GM19193 (cell line): ENCODE measurements around the gene STX8.

ENCODE experiments used
- POLR2A ChIP-seq: IDR thresholded peaks from 4 replicates; pipeline ENCODE4 v1.6.1; 2011; ENCODE audit not compliant: insufficient read depth, insufficient read length; ENCODE audit errors: extremely low read depth

The STX8 gene

DNA sequence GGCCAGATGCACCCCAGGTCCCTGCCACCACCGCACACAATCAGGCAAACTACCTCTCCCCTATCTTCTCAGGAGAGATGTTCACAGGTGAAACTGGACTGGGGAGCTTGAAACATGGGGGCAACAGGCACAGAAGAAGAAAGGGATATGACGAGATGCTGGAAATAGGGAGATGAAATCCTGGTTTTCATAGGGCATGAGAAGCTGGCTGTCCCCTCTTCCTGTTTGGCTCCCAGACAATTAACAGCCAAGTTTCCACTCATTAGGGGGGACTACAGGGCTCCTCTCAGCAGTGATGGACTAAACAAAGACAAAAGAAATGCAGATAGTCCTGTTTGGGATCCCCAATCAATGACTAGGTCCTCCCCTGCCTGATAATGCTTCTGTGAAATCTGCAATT is 288.3 kb downstream of the STX8 start:
- TF ChIP-seq POLR2A, result no peak

DNA sequence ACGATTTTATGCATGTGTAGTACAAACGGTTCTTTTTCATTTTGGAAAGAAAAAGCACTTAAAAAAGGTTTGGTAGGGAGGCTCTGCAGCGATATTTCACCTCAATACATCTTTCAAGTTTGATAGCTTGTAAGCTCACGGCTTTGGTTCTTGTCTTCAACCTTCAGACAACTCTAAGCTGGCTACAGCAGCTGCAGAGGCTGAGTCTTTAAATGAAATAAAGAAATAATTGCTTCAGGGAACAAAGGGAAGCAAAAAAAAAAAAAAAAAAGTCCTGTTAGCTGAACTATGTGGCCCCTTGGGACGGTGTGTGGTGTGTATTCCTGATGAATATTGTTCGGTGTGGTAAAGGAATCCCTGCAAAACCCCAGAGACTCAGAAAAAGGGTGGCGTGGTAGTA is 289.2 kb downstream of the STX8 start:
- TF ChIP-seq POLR2A, result no peak

DNA sequence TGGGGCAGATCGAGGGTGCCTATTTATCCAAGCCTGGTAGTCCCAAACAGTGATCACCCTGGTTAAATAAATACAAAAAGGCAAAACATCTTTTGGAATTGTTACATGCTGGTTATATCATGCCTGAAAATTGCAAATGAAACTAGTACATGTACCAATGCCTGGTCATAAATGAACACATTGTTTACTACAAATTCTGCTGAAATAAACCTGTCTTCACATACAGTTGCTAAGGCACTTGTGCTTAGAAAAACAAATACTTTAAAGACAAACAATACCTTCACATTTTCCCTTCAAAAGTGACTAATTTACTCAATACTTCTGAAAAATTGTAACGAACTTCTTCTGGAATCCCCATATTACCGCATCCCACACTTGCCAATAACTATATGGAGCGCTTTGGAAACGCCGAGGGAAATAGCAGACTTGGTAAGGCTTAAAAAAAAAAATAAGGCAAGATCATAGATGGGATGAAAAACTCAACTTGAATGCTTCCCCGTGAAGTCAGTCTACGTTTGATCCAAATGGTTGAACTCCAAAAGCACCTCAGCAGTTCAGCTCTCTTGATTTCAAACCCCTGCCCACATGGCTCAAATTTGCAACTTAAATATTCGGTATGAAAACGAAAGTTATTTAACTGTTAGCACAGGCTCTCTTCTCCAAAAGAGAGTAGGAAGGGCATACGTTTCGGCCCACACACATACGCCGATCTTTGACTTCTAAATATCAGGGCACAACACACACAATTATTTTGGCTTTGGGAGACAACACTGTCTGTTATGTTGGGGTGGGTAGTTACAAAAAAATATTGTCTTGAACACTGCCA is 289.8 kb downstream of the STX8 start:
- TF ChIP-seq POLR2A, result no peak

DNA sequence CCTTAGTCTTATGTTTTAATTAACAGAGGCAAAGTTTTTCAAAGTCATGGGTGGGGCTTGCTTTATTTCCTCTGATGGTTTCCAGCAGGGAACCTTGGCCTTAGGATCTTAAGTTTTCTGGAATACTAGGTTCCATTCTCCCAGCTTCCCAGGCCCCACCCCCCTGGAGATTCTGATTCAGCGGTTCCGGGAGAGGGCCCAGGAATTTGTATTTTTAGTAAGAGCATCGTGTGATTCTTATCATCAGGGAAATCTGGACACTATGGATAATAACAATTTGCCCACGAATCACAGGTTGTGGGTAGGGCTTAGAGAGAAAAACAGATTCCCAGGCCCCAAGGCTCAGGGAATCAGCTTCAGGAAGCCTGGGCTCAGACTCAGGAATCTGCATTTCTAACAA is 290.7 kb downstream of the STX8 start:
- TF ChIP-seq POLR2A, result no peak

DNA sequence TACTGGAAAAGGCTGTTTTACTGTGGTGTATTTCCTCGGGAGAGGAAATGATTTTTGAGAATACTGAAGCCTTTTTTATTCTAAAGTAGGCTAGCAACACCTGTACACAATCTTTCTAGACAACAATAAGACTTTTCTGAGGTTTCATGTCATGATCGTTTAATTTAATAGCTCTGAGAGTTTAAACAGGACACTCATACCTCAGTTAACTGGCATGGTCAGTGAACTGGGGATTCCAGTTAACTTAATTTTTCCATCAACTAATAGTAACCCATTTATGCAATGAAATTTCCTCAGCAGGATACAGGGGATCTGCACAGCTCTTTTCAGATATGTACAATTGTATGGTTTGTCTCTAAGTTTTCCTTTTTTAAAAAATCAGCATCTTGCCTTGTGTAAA is 291.7 kb downstream of the STX8 start:
- no peak for TF ChIP-seq POLR2A

DNA sequence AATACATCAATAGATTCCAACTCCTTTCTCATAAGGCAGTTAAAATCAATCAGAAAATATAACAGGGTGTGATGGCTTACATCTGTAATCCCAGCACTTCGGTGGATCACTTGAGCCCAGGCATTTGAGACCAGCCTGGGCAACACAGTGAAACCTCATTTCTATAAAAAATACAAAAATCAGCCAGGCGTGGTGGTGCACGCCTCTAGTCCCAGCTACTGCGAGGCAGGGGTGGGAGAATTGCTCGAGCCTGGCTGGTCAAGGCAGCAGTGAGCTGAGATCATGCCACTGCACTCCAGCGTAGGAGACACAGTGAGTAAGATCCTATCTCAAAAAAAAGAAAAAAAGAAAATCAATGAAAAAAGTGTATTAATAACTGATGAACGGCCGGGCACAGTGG is 295.7 kb downstream of the STX8 start:
- TF ChIP-seq POLR2A, result no peak

DNA sequence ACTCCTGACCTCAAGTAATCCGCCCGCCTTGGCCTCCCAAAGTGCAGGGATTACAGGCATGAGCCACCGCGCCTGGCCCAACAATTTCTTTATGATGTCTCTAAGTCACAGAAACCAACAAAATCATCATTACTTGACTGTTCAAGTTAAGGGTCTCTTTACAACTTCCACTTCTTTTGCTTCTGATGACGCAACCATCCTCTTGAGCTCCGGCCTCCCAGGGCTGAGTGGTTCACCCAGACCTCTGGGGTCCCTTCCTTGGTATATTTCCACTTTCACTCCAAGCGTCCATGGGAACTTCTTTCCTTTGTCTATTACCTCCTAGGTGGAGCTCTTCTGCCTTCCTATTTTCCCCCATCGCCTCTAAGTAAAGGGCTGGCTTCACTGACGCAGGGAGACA is 300.6 kb downstream of the STX8 start:
- no peak for TF ChIP-seq POLR2A

DNA sequence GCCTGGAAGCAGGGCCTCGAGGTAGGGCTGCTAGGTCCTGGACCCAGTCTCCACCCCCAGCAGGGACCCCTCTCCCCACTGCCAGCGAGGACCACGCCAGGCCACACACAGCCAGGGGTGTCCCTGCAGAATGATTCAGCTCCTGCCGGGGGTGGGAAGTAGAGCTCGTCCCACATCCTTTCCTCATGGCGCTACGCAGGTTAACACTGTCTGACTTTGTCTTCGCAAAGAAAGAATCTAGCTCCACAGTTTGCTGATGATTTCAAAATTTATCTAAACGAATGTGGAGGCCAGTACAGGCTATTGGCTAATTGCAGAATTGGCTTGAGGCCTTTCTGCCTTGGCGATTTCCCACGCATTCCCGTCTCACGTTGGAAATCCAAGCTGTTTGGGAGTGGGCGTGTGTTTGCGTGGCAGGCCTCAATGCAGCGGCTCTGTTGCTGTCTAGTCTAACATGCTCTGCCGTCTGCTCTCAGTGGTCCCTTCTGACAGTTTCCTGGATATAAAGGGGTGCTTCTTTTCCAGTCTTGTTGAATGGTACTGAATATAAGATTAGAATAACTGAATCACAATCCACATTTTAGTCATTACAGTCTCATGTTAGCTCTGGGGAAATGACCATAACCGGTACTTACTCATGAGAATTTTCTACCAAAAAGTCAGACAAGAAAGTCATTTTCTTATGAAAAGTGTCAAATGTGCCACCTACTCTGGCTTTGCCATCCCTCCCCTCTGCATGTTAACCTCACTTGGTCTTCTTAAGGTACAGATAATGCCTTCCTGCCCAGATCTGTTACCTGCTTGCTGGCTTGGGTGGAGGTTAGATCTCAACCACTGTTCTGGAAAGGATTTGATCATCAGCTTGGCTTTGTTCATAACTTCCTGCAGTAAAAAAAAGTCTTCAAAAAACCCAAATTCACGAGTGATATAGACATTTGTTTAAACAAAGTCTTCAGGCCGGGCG is 301.9 kb downstream of the STX8 start:
- TF ChIP-seq POLR2A, result no peak

DNA sequence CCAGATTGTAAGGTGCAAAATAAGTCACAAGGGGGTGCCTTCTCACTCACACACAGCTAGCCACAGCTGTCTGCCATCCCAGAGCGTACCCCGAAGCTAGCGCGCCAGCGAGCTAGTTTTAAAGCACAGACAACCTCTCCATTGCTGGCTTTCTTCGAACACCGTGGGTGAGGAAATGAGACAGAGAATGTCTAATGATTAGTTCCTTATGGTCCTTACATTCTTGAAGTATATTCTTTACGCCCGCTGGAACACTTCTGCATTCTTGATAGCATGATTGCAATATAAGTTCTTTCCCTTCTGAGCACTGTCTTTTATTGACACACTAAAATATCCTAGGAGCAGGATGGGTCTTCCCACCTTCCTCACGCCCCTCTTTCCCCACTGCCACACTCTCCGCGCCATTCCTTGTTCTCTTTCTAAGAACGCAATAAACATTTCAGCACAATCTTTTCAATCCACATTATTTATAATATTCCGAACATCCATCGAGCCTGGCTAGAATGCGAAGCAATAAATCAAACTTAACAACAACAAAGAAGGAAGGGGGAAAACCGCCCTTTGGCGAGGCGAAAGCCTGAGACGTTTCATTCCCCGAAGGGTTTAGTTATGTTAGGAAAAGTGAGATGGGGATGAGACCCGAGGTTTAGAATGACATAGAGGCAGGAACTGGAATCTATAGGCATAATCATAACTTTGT is 303.0 kb downstream of the STX8 start:
- TF ChIP-seq POLR2A, result no peak

DNA sequence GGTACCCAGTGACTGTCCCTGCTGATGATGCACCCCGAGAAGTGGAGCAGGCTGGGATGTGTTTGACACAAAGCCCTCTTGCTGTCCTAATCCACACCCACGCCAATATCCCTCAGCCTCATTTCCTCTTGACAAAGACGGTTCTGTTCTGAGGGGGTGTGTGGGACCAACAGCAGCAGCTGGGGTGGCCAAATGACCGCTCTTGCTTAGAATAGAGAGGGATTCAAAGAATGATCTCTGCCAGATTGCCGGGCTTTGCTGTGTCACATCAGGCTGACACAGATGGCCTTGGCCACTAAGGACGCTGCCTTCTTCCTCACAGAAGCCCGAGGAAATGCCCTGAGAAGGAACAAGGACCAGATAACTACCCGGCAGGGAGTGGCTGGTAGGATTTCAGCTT is 303.6 kb downstream of the STX8 start:
- no peak for TF ChIP-seq POLR2A

DNA sequence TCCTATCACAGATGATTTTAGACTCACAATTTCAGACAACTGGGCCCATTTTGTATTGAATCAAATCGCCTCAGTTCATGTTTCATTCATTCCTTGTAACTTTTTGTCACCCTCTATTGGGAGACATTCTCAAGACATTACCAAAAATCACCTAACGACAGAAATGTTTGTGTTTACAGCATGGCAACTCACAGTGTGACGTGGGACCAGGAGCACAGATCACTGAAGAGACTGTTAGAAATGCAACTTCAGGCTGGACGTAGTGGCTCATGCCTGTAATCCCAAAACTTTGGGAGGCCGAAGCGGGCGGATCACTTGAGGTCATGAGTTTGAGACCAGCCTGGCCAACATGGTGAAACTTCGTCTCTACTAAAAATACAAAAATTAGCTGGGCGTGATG is 304.7 kb downstream of the STX8 start:
- TF ChIP-seq POLR2A, result no peak

DNA sequence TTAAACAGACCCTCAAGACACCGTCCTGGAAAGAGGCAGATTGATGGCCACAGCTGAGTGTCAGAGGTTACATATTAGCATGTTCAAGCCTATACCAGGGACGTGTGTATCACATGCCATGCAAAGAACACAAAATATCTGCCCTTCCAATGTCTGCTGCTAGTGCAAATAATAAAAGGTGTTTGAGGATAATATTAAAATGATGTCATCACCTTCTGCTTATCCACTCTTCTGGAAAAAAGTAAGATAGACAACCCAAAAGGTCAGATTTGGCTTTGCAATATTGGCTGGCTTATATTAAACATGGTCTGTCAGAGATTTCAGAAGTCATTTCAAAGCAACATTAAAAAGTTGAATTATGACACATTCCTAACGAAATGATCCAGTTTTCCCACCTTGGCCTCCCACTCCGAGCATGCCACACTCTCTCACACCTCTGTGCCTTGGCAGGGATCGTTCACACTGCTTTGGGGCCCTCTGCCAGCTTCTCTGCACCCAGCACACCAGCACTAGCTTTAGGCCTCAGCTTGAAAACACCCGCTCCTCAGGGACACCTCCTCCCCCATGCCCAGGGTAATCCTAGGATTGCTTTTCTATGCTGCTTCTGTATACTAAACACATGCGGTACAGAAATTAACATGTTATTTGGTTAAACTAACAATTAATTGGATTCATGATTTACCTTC is 306.1 kb downstream of the STX8 start:
- TF ChIP-seq POLR2A, result no peak

DNA sequence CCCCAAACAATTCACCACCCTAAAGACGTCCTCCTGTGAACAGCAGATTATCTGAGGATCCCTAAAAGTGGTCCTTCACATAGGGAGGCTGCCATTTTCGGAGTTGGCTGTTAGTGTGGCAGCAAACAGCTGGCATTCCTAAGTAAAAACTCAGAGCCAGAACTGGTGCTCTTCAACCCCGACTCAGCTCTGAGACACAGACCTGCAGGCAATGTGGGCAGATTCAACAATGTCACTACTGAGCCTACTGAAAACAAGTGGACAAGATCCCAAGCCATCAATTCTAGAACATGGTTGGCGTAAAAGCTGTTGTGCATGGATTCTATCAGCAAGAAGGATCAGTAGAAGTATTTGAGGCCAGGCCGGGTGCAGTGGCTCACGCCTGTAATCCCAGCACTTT is 307.1 kb downstream of the STX8 start:
- no peak for TF ChIP-seq POLR2A

DNA sequence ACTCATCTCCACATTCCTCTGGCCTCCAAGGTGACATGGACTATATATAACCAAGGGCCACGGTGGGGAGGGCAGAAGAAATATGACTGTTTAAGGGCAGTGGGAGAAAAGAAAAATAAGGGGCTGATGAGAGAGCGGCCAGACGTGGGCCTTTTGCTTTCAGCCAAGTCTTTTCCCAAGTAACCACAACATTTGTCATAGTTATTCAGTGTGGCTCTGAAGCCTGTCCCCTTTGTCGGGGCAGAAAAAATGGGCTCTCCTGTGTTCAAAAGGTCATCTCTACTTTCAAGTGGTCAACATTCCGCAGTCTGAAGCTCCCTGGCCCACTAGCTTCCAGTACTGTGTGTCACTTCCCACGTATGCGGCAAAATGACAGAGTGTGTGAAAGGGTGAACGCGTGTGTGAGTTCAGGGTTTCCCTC is 308.9 kb downstream of the STX8 start:
- no peak for TF ChIP-seq POLR2A
